C4-2B (cell line): ENCODE data around the gene RAVER2.

Experiments
- CTCF ChIP-seq: fragments of 450-650 bp; conservative IDR thresholded peaks from 2 replicates; pipeline ENCODE4 v1.5.1; 2017; ENCODE audit warnings: mild to moderate bottlenecking
- ZFX ChIP-seq: fragments of 450-650 bp; IDR thresholded peaks from 2 replicates; pipeline ENCODE4 v1.6.1; 2017

GRCh38 chr1:64826991-64827390 is 82.1 kb downstream of the RAVER2 start:
- no peak for TF ChIP-seq CTCF
- no peak for TF ChIP-seq ZFX
